T-helper 1 cell treated with Interleukin-12 subunit alpha and Interleukin-12 subunit beta and Interleukin-4 antibody, amounts not matched to agents 30 μg/mL and 1 μg/mL, for 36 hours (primary cell): ENCODE measurements around the gene PIAS3.

Source experiments
- H3K27ac Mint-ChIP-seq: one replicate; pipeline ENCODE4 v1.8.0; 2021; ENCODE audit warnings: mild to moderate bottlenecking, mixed read lengths
- H3K27me3 Mint-ChIP-seq: one replicate; pipeline ENCODE4 v1.8.0; 2021; ENCODE audit warnings: low read depth, mixed read lengths
- H3K36me3 Mint-ChIP-seq: one replicate; pipeline ENCODE4 v1.8.0; 2021; ENCODE audit warnings: low read depth, mixed read lengths
- H3K4me1 Mint-ChIP-seq: one replicate; pipeline ENCODE4 v1.8.0; 2021; ENCODE audit warnings: low read depth, mixed read lengths
- H3K4me3 Mint-ChIP-seq: one replicate; pipeline ENCODE4 v1.8.0; 2021; ENCODE audit warnings: mild to moderate bottlenecking, moderate library complexity, mixed read lengths
- H3K9me3 Mint-ChIP-seq: one replicate; pipeline ENCODE4 v1.8.0; 2021; ENCODE audit warnings: mixed read lengths

Gene PIAS3

GRCh38 chr1:145858901-145859490 is at the start of gene PIAS3:
TSS of gene PIAS3 (minus strand) at chr1:145859081. CDS start at chr1:145858990, 91 bp downstream.
- H3K9me3 Mint-ChIP-seq = no peaks in the 10 kb centered on the region

DNA sequence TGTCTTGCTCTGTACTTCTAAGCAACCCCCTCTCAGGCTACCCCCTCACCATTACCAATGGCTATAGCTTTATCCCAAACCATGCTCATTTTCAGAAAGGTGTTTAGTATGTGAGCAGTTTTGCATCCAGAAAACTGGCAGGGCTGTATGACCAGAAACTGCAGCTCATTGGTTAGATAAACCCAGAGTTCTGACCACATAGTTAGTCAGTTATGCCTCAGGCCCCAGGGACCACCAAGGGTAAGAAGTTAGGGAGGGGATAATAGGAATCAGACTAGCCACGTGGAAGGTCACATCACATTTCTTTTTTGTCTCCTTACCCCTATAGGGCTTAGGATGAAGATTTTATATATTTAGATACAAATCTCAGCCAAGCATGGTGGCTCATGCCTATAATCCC is 49.8 kb upstream of the PIAS3 start:
- Mint-ChIP-seq H3K4me1 (peaks cover 8% of the 10 kb centered on the region), H3K27me3 (no peaks in the 10 kb centered on the region), H3K4me3 (no peak overlapping the region), H3K9me3 (no peaks in the 10 kb centered on the region), H3K36me3 (peaks cover 17% of the 10 kb centered on the region), H3K27ac (no peak overlapping the region)

More at GRCh38 chr1:145858901-145859490, at the start of gene PIAS3:
- peaks cover 16% of the 10 kb centered on the region for H3K4me1 Mint-ChIP-seq
- H3K27ac Mint-ChIP-seq = peak within 1 kb of the TSS; percentile 96
- H3K36me3 Mint-ChIP-seq = peaks cover 17% of the 10 kb centered on the region
- peak within 1 kb of the TSS; percentile 98 for H3K4me3 Mint-ChIP-seq
- H3K27me3 Mint-ChIP-seq = peaks cover 15% of the 10 kb centered on the region

- Mint-ChIP-seq H3K36me3 (peaks cover 10% of the 10 kb centered on the region), H3K9me3 (no peaks in the 10 kb centered on the region), H3K27me3 (no peaks in the 10 kb centered on the region), H3K4me1 (peaks cover 5% of the 10 kb centered on the region), H3K27ac (no peak overlapping the region), H3K4me3 (no peak overlapping the region)
These were observed 48.3 kb upstream of the PIAS3 start for GRCh38 chr1:145906954-145907753.

DNA sequence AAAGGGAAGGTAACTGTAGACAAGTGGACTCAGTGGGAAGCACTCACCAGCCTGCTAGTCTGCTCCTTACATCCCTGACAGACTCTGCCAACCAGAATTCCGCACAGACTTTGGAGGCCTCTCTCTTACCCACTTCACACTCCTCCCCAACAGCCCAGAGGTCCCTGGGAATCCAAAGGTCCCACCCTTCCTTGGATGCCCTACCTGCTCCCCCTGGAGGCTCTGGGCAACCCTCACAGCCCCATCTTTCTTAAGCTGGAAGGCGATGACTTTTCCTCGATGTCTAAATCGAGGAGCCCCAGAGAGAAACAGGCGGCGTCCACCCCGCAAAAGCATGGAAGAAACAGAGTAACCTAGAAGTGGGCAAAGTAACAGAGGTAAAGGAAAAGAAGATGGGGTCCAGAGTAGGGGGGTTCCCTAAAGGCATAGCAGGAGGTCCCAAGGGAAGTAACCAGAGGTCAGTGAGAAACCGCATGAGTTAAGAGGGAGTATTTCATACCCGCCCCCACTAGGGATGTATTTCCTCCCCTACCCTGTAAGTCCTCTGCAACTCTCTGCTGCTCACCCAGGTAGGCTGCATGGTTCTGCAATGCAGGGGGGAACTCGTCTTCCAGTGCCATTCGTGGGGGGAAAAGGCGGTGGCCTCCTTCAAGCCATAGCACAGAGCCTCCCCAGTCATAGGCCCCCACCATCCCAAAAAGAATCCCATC is 42.6 kb upstream of the PIAS3 start:
- Mint-ChIP-seq H3K4me3 (no peak overlapping the region), H3K27me3 (no peaks in the 10 kb centered on the region), H3K9me3 (no peaks in the 10 kb centered on the region), H3K4me1 (no peaks in the 10 kb centered on the region), H3K27ac (no peak overlapping the region), H3K36me3 (no peaks in the 10 kb centered on the region)

- H3K4me3 Mint-ChIP-seq = no peak overlapping the region
- H3K27me3 Mint-ChIP-seq = no peaks in the 10 kb centered on the region
- no peaks in the 10 kb centered on the region for H3K9me3 Mint-ChIP-seq
- no peak overlapping the region for H3K27ac Mint-ChIP-seq
- no peaks in the 10 kb centered on the region for H3K4me1 Mint-ChIP-seq
- H3K36me3 Mint-ChIP-seq = no peaks in the 10 kb centered on the region
These were observed 39.9 kb upstream of the PIAS3 start for GRCh38 chr1:145898756-145899155.

DNA sequence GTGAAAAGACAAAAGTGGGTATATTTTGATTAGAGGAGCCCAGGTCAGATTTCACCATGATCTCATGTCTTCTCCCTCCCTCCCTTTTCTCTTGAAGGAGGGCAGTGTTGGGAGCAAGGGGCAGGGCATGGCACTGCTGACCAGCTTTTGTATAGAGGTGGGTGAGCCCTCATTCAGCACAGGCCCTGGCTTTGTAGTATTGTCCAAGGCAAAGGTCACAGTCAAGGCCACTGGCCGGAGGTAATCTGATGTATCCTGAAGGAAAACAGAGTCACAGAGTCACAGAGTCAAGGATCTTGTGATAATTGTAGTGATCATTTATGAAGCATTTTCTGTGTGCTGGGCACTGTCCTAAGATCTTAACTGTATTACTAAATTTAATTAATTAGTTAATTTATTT is 39.1 kb upstream of the PIAS3 start:
- Mint-ChIP-seq H3K4me3 (no peak overlapping the region), H3K9me3 (no peaks in the 10 kb centered on the region), H3K4me1 (no peaks in the 10 kb centered on the region), H3K27ac (no peak overlapping the region), H3K27me3 (no peaks in the 10 kb centered on the region), H3K36me3 (no peaks in the 10 kb centered on the region)

DNA sequence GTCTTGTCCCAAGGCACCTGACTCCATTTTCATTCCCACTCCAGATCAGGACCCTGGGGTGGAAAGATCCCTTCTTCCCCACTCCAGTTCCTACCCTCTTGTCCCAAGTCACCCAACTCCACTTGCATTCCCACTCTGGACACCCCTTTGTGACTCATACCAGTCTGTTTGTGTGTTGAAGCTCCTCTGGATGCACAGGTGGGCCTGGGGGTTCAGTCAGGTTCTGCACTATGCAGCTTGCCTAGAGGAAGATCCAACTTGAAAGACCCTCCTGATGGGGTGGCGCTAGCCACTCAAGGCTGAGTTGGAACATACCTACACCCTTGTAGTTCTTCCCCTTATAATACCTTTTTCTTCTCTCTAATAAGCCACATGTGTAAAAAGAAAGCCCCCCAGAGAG is 36.6 kb upstream of the PIAS3 start:
- Mint-ChIP-seq H3K27ac (no peak overlapping the region), H3K27me3 (no peaks in the 10 kb centered on the region), H3K4me3 (no peak overlapping the region), H3K9me3 (no peaks in the 10 kb centered on the region), H3K36me3 (no peaks in the 10 kb centered on the region), H3K4me1 (peaks cover 2% of the 10 kb centered on the region)

GRCh38 chr1:145893306-145894055 is 34.6 kb upstream of the PIAS3 start:
- no peaks in the 10 kb centered on the region for H3K9me3 Mint-ChIP-seq
- peaks cover 2% of the 10 kb centered on the region for H3K4me1 Mint-ChIP-seq
- H3K27me3 Mint-ChIP-seq = no peaks in the 10 kb centered on the region
- H3K4me3 Mint-ChIP-seq = no peak overlapping the region
- no peak overlapping the region for H3K27ac Mint-ChIP-seq
- no peaks in the 10 kb centered on the region for H3K36me3 Mint-ChIP-seq

GRCh38 chr1:145892486-145893087 is 33.7 kb upstream of the PIAS3 start:
- no peak overlapping the region for H3K27ac Mint-ChIP-seq

GRCh38 chr1:145891587-145892485 is 33.0 kb upstream of the PIAS3 start:
- H3K36me3 Mint-ChIP-seq = no peaks in the 10 kb centered on the region
- no peak overlapping the region for H3K4me3 Mint-ChIP-seq
- H3K9me3 Mint-ChIP-seq = no peaks in the 10 kb centered on the region
- H3K27ac Mint-ChIP-seq = no peak overlapping the region
- peaks cover 3% of the 10 kb centered on the region for H3K4me1 Mint-ChIP-seq
- no peaks in the 10 kb centered on the region for H3K27me3 Mint-ChIP-seq

More at GRCh38 chr1:145892486-145893087, 33.7 kb upstream of the PIAS3 start:
- H3K4me1 Mint-ChIP-seq = peaks cover 2% of the 10 kb centered on the region
- H3K27me3 Mint-ChIP-seq = no peaks in the 10 kb centered on the region
- no peaks in the 10 kb centered on the region for H3K36me3 Mint-ChIP-seq
- no peaks in the 10 kb centered on the region for H3K9me3 Mint-ChIP-seq
- H3K4me3 Mint-ChIP-seq = no peak overlapping the region

GRCh38 chr1:145891143-145891542 is 32.3 kb upstream of the PIAS3 start:
- Mint-ChIP-seq H3K27me3 (no peaks in the 10 kb centered on the region), H3K9me3 (no peaks in the 10 kb centered on the region), H3K4me3 (no peak overlapping the region), H3K36me3 (no peaks in the 10 kb centered on the region), H3K4me1 (peaks cover 4% of the 10 kb centered on the region), H3K27ac (no peak overlapping the region)

GRCh38 chr1:145889722-145890121 is 30.8 kb upstream of the PIAS3 start:
- Mint-ChIP-seq H3K27me3 (peaks cover 8% of the 10 kb centered on the region), H3K4me3 (no peak overlapping the region), H3K27ac (no peak overlapping the region), H3K36me3 (no peaks in the 10 kb centered on the region), H3K9me3 (no peaks in the 10 kb centered on the region), H3K4me1 (peaks cover 12% of the 10 kb centered on the region)

DNA sequence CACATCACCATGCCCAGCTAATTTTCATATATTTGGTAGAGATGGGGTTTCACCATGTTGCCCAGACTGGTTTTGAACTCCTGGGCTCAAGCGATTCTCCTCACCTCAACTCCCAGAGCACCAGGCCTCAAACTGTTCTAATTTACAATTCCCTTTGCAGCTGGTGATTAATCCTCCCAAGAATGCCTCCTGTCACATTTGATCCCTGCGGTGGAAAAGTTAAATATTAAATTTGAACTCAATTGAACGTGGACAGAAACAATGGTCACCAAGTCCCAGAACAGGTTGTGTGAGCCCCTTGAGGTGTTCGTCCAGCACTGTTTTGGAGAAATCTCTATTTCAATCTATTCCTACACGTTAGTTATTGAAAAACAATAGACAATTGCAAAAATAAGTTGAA is 28.8 kb upstream of the PIAS3 start:
- H3K27ac Mint-ChIP-seq = no peak overlapping the region
- H3K36me3 Mint-ChIP-seq = no peaks in the 10 kb centered on the region
- no peaks in the 10 kb centered on the region for H3K9me3 Mint-ChIP-seq
- H3K27me3 Mint-ChIP-seq = peaks cover 26% of the 10 kb centered on the region
- peaks cover 13% of the 10 kb centered on the region for H3K4me1 Mint-ChIP-seq
- no peak overlapping the region for H3K4me3 Mint-ChIP-seq
